ENCODE results near the gene CMSS1.
"Not testable (repeated sequence)": the region's sequence is repeated elsewhere in the genome, so short reads cannot be mapped to it uniquely, and the experiment has no call there.

CMSS1 gene

GRCh38 chr3:100088735-100089368, 271.2 kb downstream of the CMSS1 start:
- no peak overlapping the region for H3K4me3 ChIP-seq (ENCODE audit: low read depth, low read length)
- TF ChIP-seq CTCF (IDR thresholded peaks at IDR 0.05; ENCODE audit: low read depth, low read length) = no peak

DNA sequence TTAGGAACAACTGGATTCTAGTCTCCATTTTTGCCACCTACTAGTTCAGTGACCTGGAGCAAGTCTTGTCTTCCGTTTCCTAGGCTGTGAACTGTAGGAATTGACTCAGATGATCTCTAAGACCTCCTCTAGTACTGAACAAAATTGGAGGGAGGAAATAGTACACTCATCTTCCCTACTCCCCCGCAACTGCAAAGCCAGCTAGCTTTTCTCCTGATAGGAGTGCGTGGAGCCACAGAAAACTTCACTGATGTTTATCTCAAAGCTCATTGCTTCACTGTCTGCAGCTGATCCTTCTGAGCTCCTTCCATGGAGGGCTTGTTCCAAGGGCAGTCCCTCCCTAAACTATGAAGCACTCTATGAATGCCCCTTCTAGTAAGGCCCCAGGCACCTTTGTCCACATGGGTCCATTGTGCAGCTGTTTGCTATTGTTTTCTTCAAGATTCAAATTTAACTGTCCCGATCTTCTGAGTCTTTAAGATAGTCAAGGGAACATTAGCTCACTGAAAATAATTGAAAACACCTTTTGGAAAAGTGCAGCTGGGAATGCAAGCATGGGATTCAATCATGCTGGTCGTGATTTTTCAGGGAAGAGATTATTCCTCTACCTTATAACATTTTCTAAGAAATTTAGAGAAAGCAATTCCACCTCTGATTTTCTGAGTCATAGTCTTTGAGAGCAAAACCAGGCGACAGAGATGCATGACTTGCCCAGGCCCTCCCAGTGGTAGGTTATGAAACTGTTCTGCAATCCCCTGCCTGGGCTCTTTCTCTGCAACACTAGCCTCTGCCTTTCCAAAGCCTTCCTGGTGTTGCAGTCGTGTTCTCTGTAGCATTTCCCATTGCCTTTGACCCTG, 272.4 kb downstream of the CMSS1 start:
- H3K4me3 ChIP-seq (ENCODE audit: low read depth, low read length) = no peak overlapping the region
- TF ChIP-seq CTCF (IDR thresholded peaks at IDR 0.05; ENCODE audit: low read depth, low read length) = peak; percentile 71

- no peak overlapping the region for H3K4me3 ChIP-seq (ENCODE audit: low read depth, low read length)
- TF ChIP-seq CTCF (IDR thresholded peaks at IDR 0.05; ENCODE audit: low read depth, low read length) = no peak
Measured at GRCh38 chr3:100090669-100091005, 273.0 kb downstream of the CMSS1 start.

DNA sequence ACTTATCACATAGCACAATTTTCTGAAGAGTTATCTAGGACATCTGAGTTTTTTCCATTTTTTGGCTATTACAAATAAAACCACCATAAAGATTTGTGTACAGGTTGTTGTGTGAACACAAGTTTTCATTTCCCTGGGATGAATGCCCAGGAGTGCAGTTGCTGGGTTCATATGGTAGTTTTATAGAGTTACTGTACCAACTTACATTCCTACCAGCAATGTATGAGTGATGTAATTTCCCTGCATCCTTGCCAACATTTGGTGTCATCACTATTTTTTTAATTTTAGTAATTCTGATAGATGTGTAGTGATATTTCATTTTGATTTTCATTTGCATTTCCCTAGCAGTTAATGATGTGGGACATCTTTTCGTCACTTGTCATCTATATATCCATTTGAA, 276.2 kb downstream of the CMSS1 start:
- no peak overlapping the region for H3K4me3 ChIP-seq (ENCODE audit: low read depth, low read length)
- no peak for TF ChIP-seq CTCF (IDR thresholded peaks at IDR 0.05; ENCODE audit: low read depth, low read length)

GRCh38 chr3:100096286-100096685, 278.6 kb downstream of the CMSS1 start:
- not testable (repeated sequence) for H3K4me3 ChIP-seq (ENCODE audit: low read depth, low read length)

DNA sequence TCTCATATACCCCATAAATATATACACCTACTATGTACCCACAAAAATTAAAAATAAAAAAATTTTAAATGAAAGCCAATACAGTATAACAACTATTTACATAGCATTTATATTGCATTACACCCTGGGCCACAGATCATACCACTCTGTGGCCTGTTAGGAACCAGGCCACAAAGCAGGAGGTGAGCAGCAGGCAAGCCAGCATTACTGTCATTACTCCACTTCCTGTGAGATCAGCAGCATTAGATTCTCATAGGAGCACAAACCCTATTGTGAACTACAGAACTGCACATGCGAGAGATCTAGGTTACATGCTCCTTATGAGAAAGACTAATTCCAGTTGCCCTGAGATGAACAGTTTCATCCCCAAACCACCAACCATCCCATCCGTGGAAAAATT, 279.2 kb downstream of the CMSS1 start:
- H3K4me3 ChIP-seq (ENCODE audit: low read depth, low read length) = no peak overlapping the region
- TF ChIP-seq CTCF (IDR thresholded peaks at IDR 0.05; ENCODE audit: low read depth, low read length) = no peak

DNA sequence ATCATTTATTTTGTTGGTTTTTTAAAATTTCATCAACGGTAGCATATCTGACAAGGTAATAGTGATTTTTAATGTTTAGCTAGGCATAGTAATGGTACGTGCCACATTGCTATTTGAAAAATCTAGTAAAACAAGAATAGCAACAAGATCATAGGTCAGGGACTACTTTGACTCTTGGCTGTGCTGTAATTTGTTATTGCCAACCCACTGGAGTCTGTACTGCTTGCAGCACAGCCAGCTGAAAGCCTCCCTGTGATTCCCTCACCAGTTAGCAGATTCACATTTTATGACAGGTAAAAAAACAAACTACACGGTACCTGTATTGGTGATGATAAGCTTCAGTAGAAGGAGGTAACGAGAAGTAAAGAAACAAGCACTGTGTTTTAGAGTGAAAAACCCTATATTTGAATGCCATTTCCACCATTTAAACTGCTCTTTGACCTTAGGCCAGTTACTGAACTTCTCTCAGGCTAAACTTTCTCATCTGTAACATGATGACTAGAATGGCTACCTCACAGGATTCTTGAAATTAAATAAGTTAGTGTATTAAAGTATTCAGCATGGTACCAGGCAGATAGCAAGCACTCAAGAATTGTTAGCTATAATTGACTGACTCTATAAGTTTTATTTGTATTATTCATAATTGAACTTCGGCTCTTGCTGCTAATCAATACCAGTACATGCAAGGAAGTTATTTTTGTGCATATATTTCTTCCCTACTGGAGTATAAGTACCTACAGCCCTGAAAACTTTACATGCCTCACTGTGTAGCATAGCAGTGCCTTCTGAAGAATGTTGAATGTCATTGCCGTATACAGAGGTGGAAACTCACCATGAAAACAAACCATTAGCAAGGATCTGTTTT, 280.5 kb downstream of the CMSS1 start:
- no peak for TF ChIP-seq CTCF (IDR thresholded peaks at IDR 0.05; ENCODE audit: low read depth, low read length)
- H3K4me3 ChIP-seq (ENCODE audit: low read depth, low read length) = no peak overlapping the region

Data from WI38 (cell line).